Panc1 (cell line): ENCODE results near the gene GPR32.

Experiments used
- CTCF ChIP-seq: fragments of 450-650 bp; IDR thresholded peaks from 2 replicates; pipeline ENCODE4 v1.5.1; 2017; ENCODE audit warnings: mild to moderate bottlenecking
- TCF7L2 ChIP-seq: IDR thresholded peaks from 2 replicates; pipeline ENCODE4 v1.6.1; 2011; ENCODE audit warnings: mild to moderate bottlenecking, low read depth, low read length, inconsistent platforms

GRCh38 chr19:50794876-50795663 lies 24.8 kb downstream of the GPR32 start:
- TF ChIP-seq CTCF = peak; percentile 59; the same call in 1 of the 2 replicates
- no peak for TF ChIP-seq TCF7L2
